GM19035 (cell line): ENCODE data around the gene REV3L.
A peak's percentile ranks its signal among the peaks of the same experiment; 100 is the strongest.
"Not testable (repeated sequence)": the region's sequence is repeated elsewhere in the genome, so short reads cannot be mapped to it uniquely, and the experiment has no call there.

Experiments used
- ATAC-seq: cut with Tn5 transposase; IDR thresholded peaks from one replicate; pipeline ENCODE4 v1.9.1; 2021; ENCODE audit not compliant: unreplicated experiment

REV3L gene

GRCh38 chr6:111306104-111306888 is 176.7 kb downstream of the REV3L start:
- ATAC-seq, result no peak

DNA sequence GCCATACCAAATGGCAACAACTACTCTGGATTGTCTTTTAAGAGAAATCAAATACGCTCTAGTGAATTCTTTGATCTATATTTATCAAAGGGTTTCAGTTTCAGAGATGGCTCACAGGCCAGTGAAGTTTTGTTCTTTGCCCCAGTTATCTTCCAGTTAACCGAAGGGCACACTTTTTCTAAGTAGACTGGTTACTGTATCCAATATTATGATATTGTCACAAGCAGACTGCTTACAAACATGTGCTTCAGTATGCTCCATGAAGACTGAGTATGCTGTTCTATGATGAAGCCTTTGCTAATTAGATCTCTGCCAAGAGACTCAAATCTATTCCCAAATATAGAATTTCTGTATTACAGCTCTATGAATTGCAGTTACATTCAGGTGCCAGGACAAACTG is 181.1 kb downstream of the REV3L start:
- ATAC-seq, result no peak

DNA sequence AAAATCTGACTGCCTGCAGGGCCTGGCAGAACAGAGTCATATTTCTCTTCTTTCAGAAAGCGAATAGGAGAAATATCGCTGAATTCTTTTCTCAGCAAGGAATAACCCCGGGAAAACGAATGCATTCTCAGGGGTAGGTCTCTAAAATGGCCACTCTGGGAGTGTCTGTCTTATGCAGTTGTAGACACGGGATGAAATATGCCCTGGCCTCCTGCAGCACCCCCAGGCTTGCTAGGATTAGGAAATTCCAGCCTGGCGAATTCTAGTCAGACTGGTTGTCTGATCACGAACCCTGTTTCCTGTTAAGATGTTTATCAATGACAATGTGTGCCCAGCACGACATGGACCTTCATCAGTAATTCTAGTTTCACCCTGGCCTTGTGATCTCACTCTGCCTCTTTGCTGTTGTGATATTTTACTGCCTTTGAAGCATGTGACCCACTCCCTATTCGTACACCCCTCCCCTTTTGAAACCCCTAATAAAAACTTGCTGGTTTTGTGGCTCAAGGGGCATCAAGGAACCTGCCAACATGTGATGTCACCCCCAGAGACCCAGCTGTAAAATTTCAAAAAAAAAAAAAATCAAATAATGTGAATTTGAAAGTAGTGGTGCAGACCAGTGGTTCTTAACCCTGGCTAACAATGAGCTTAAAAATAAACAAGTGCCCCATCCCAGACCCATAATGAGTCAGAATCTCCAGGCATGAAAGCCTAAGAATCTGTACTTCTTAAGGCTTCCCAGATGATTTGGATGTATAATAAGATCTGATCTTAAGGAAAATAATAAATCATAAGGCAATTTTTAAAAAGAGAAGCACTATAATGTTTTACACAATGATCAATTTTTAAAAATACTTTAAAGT is 181.8 kb downstream of the REV3L start:
- ATAC-seq, result not testable (repeated sequence)

GRCh38 chr6:111297776-111298175 is 185.2 kb downstream of the REV3L start:
- ATAC-seq, result no peak

DNA sequence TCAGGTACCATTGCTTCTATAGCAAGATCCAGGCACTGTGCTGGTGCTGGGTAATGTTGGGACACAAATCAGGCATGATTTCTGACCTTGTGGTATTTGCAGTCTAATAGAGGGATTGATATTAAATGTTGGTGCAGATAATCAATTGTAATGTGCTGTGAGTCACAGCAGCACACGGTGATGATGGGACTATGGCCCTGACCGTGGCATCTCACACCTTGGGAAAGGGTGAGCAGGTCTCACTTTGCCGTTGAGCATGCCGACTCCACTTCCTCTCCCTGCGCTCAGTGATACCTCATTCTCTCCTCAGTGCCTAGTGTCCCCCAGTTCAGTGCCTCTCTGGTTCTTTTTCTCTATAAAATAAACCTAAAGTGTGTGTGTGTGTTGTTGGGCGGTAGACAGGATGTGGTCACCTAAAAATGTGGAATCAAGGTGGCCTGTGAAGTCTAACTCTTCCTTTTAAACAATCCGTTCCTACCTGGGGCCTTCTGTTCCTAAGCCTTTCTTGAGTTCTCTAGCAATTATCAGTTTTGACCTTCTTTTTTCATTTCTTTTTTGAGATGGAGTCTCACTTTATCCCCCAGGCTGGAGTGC is 188.5 kb downstream of the REV3L start:
- no peak for ATAC-seq

DNA sequence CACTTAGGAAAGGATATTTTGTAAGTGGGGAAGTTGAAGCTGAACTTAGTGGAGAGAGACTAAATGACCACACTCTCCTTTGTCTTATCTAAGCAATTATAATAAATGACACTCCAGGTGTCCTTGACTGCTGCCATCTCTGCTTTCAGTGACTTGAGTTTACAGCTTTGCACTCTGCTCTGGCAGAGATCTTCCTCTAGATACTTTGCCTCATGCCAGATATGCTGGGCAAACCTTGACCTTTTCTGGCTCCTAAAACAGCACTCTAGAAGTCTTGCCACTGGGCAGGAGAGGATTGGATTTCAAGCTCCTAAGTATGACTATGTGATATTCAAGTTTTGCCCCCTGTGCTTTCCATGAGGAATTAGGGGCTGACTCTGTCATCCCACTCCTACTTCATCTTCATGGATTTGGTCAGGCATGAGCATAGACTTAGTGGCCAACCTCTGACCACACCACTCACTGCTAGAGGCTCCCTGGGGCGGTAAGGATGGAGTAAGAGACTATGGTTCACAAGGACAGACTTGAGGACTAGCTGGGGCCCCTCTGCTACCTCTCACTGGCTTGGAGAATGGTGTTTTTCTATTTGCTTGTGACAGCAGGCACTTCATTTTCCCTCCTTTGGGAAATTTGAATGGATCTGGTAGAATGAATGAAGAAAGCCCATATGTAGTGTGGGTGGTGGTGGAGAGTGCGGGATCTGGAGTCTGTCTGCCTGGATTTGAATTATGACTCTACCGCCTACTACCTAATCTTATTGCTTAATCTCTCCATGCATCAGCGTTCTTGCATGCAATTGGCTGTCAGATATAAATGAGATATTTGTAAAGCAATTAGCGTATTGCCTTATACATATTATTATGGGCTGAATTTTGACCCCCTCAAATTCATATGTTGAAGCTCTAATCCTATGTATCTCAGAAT is 191.4 kb downstream of the REV3L start:
- ATAC-seq, result no peak

DNA sequence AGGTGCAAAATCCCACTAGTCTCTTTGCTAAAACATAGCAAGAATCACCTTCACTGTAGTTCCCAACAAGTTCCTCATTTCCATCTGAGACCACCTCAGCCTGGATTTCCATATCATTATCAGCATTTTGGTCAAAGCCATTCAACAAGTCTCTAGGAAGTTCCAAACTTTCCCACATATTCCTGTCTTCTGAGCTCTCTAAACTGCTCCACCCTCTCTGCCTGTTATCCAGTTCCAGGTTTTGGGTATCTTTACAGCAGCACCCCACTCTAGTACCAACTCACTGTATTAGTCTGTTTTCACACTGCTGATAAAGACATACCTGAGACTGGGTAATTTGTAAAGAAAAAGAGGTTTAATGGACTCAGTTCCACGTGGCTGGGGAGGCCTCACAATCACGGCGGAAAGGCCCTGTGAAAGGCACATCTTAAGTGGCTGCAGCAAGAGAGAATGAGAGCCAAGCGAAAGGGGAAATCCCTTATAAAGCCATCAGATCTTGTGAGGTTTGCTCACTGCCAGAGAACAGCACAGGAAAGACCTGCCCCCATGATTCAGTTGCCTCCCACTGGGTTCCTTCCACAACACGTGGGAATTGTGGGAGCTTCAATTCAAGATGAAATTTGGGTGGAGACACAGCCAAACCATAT is 192.2 kb downstream of the REV3L start:
- ATAC-seq, result peak; percentile 73

- ATAC-seq, result not testable (repeated sequence)
Observed at GRCh38 chr6:111284356-111284755, 198.7 kb downstream of the REV3L start.

GRCh38 chr6:111283707-111284106 is 199.3 kb downstream of the REV3L start:
- no peak for ATAC-seq

GRCh38 chr6:111282515-111282914 is 200.5 kb downstream of the REV3L start:
- ATAC-seq, result no peak

DNA sequence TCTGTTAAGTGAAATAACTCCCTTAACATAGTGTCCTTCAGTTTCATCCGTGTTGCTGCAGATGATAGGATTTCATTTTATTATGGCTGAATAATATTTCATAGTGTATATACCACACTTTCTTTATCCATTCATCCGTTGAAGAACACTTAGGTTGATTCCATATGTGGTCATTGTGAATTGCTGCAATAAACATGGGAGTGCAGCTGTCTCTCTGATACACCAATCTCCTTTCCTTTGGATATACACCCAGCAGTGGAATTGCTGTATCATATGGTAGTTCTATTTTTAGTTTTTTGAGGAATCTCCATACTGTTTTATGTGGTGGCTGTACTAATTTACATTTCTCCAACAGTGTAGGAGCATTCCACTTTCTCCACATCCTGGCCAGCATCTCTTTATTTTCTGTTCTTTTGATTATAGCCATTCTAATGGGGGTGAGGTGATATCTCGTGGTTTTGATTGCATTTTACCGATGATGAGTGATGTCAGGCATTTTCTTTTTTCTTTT is 202.5 kb downstream of the REV3L start:
- ATAC-seq, result no peak

GRCh38 chr6:111278731-111279130 is 204.3 kb downstream of the REV3L start:
- ATAC-seq, result no peak

- no peak for ATAC-seq
Observed at GRCh38 chr6:111277819-111278218, 205.2 kb downstream of the REV3L start.

GRCh38 chr6:111276736-111277135 is 206.3 kb downstream of the REV3L start:
- ATAC-seq, result no peak

DNA sequence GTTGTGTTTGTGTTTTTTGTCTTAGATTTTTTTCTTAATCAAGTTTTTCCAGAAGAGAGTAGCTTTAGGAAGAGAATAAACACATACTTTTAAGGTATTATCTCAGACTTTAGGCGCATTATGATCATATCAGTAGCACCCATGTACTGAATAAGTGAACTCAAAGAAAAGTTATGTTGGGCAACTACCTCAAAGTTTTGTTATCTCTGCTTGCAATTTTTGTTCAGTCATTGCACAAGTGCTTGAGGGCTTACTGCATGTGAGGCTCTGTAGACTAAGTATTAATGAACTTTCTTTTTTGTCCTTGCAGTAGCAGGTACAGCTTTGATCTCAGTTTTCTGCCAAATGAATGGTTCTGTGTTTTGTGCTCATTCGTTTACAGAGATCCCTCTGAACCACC is 206.7 kb downstream of the REV3L start:
- ATAC-seq, result no peak

GRCh38 chr6:111274593-111275217 is 208.3 kb downstream of the REV3L start:
- no peak for ATAC-seq

DNA sequence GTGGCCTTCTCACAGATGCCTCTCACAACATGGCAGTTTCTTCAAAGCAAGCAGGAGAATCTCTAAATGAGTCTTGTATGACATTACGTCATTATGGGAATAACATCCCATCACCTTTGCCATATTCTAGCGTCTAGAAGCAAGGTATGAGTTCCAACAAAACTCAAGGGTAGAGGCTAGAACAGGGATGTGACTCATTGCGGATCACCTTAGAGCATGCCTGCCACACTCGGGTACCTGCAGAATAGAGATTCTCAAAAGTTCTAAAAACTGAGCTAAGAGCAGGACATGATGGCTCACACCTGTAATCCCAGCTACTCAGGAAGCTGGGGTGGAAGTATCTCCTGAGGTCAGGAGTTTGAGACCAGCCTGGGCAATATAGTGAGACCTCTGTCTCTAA is 212.9 kb downstream of the REV3L start:
- no peak for ATAC-seq

DNA sequence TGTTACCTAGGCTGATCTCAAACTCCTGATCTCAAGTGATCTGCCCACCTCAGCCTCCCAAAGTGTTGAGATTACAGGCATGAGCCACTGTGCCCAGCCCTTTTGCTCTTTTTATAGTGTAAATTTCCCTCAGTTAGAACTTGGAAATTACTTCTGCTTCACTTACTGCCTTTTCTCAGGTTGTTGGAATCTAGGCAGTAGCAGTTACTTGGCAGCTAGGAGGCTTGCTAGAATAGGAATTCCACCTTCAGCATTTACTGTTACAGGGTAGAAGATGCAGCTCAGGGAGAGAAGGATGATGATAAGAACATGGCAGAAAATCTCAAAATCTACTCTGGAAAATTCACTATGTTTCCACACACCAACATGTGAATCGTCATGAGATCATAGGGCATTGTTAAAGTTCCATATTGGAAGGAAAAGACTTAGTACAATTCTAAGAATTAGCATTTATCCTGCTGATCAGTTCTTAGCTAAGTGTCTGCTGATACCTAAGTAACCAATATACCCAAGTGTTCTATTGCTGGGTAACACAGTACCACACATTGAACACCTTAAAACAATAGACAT is 213.5 kb downstream of the REV3L start:
- ATAC-seq, result no peak

DNA sequence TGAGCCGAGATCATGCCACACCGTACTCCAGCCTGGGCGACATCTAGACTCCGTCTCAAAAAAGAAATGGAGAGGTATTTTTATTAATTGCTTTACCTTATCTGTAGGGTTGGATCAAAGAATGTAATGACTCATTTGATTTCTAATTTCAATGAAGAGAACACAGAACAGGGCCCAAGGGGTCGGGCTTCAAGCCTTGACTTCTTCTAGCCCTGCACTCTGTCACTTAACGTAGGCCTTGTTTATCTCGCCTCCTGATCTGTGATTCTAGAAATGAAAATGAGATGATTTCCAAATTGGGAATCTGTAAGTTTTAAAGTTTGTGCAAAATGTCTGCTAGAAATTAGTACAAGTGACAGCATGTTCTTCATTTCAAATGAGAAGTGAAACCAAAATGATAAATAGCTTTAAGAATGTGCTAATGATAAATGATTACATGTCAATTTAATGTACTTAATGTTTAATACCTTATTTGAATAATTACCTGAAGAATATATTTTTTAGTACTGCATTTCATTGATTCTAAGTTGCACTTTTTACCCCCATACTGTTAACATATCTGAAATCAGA is 215.2 kb downstream of the REV3L start:
- no peak for ATAC-seq
